SU-DHL-6 (cell line): Measurements from ENCODE around the gene PIGK.

ENCODE experiments used
- H2AFZ ChIP-seq: fragments of 200-600 bp; sonication (generic); 2 replicates; pipeline ENCODE4 v1.6.1; 2014; ENCODE audit warnings: low read depth, mild to moderate bottlenecking, moderate library complexity, mixed read lengths, antibody characterized with exemption, low read length; ENCODE audit not compliant: severe bottlenecking
- H3F3A ChIP-seq: fragments of 200-600 bp; shearing (Covaris generic); 2 replicates; pipeline ENCODE4 v1.6.0; 2016; ENCODE audit warnings: antibody characterized with exemption, mild to moderate bottlenecking; ENCODE audit not compliant: insufficient read depth
- H3K27ac ChIP-seq: fragments of 200-600 bp; sonication (generic); 2 replicates; pipeline ENCODE4 v1.5.1; 2016; ENCODE audit warnings: low read depth, mild to moderate bottlenecking, low read length, moderate library complexity, mixed read lengths
- H3K27me3 ChIP-seq: fragments of 200-600 bp; sonication (generic), shearing (Covaris generic); 2 replicates; pipeline ENCODE4 v1.6.0; 2014; ENCODE audit warnings: mild to moderate bottlenecking, low read length
- H3K36me3 ChIP-seq: fragments of 200-600 bp; sonication (generic); 2 replicates; pipeline ENCODE4 v1.6.1; 2014; ENCODE audit warnings: mild to moderate bottlenecking, low read length, mixed read lengths
- H3K4me2 ChIP-seq: fragments of 300-600, 200-600 bp; shearing (Covaris generic), sonication (generic); 2 replicates; pipeline ENCODE4 v1.6.0; 2014; ENCODE audit warnings: low read length, low read depth, mild to moderate bottlenecking; ENCODE audit not compliant: poor library complexity, severe bottlenecking
- H3K4me3 ChIP-seq: fragments of 200-600 bp; sonication (generic); 2 replicates; pipeline ENCODE4 v1.5.1; 2014; ENCODE audit warnings: antibody characterized with exemption, low read length, mild to moderate bottlenecking, mixed read lengths; ENCODE audit not compliant: insufficient read depth, poor library complexity, severe bottlenecking
- H3K79me2 ChIP-seq: fragments of 200-600 bp; sonication (generic); 2 replicates; pipeline ENCODE4 v1.6.1; 2014; ENCODE audit warnings: mild to moderate bottlenecking, low read length, moderate library complexity; ENCODE audit not compliant: insufficient read depth
- H3K9ac ChIP-seq: fragments of 200-600 bp; sonication (generic); 2 replicates; pipeline ENCODE4 v1.7.0; 2014; ENCODE audit warnings: mild to moderate bottlenecking, low read length
- H3K9me2 ChIP-seq: fragments of 200-600 bp; sonication (generic); replicated peaks from 2 replicates; pipeline ENCODE4 v1.6.1; 2014; ENCODE audit warnings: low read length; ENCODE audit not compliant: insufficient read depth
- H3K9me3 ChIP-seq: fragments of 200-600 bp; sonication (generic); 2 replicates; pipeline ENCODE4 v1.6.1; 2014; ENCODE audit warnings: low read length, mixed read lengths; ENCODE audit not compliant: insufficient read depth
- H4K20me1 ChIP-seq: fragments of 200-600 bp; sonication (generic); 2 replicates; pipeline ENCODE4 v1.6.1; 2014; ENCODE audit warnings: low read depth, mild to moderate bottlenecking, antibody characterized with exemption, low read length, moderate library complexity, mixed read lengths
- CTCF ChIP-seq: fragments of 200-600 bp; sonication (generic); IDR thresholded peaks from one replicate; pipeline ENCODE4 v1.5.1; 2017; ENCODE audit warnings: antibody characterized with exemption, mild to moderate bottlenecking, low read length, moderate library complexity; ENCODE audit not compliant: insufficient read depth, poor library complexity, severe bottlenecking
- EZH2phosphoT487 ChIP-seq: fragments of 200-600 bp; sonication (generic), shearing (Covaris generic); conservative IDR thresholded peaks from 2 replicates; pipeline ENCODE4 v1.6.1; 2018; ENCODE audit warnings: mild to moderate bottlenecking, antibody characterized with exemption, low read length, moderate library complexity, mixed read lengths

Gene PIGK

GRCh38 chr1:77219166-77219887 lies at the start of gene PIGK:
PIGK (minus strand) TSS chr1:77219430; CDS start chr1:77219402, 28 bp downstream.
- H3K9me2 ChIP-seq: no peaks in the 10 kb centered on the region
- no peaks in the 10 kb centered on the region for H3K9me3 ChIP-seq
- no peaks in the 10 kb centered on the region for H4K20me1 ChIP-seq
- H3K4me2 ChIP-seq: peak within 1 kb of the TSS; percentile 98
- peaks cover 7% of the 10 kb centered on the region; the same call in 1 of the 2 replicates for H3K36me3 ChIP-seq
- H3K79me2 ChIP-seq: peaks cover 18% of the 10 kb centered on the region; the same call in 1 of the 2 replicates
- peak within 1 kb of the TSS; percentile 91 for H3K4me3 ChIP-seq
- TF ChIP-seq EZH2phosphoT487 (no peak), CTCF (no peak)
- H3F3A ChIP-seq: no peaks in the 10 kb centered on the region
- H3K27me3 ChIP-seq: no peaks in the 10 kb centered on the region
- peak within 1 kb of the TSS; percentile 24; the same call in 1 of the 2 replicates for H3K27ac ChIP-seq
- peak within 1 kb of the TSS; percentile 98 for H2AFZ ChIP-seq
- peak within 1 kb of the TSS; percentile 86 for H3K9ac ChIP-seq

- H3K27ac ChIP-seq: no peak overlapping the region
- H2AFZ ChIP-seq: no peak overlapping the region
- H3K4me2 ChIP-seq: no peak overlapping the region
- no peaks in the 10 kb centered on the region for H3K9me2 ChIP-seq
- no peaks in the 10 kb centered on the region for H4K20me1 ChIP-seq
- H3K27me3 ChIP-seq: no peaks in the 10 kb centered on the region
- TF ChIP-seq CTCF (no peak), EZH2phosphoT487 (no peak)
- no peak overlapping the region for H3K4me3 ChIP-seq
- no peaks in the 10 kb centered on the region for H3K36me3 ChIP-seq
- no peaks in the 10 kb centered on the region for H3F3A ChIP-seq
- H3K79me2 ChIP-seq: no peaks in the 10 kb centered on the region
- no peaks in the 10 kb centered on the region for H3K9me3 ChIP-seq
- no peak overlapping the region for H3K9ac ChIP-seq
Observed at GRCh38 chr1:77267035-77267434, 47.8 kb upstream of the PIGK start.

DNA sequence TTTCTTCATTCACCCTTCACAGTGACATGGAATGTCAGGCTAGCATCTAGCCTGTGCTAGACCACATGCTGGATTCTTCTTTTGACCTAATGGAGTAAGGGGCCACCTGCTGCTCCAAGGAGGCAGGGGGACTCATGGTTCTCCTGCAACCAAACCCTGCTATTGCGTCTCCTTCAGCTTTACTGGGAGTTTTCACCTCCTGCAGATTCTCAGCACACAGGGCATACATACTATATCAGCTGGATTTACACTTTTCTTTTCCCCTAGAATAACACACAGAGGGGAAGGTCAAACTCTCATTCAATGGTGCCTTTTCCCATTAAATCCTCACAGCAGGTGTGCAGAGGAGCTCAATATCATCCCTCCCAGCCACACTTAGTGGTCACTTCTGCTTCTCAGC lies 46.0 kb upstream of the PIGK start:
- no peaks in the 10 kb centered on the region for H3K36me3 ChIP-seq
- no peak for TF ChIP-seq CTCF
- TF ChIP-seq EZH2phosphoT487: no peak
- no peak overlapping the region for H3K9ac ChIP-seq
- H3K4me3 ChIP-seq: no peak overlapping the region
- H3K9me3 ChIP-seq: no peaks in the 10 kb centered on the region
- no peaks in the 10 kb centered on the region for H3K27me3 ChIP-seq
- H4K20me1 ChIP-seq: no peaks in the 10 kb centered on the region
- no peak overlapping the region for H3K4me2 ChIP-seq
- no peaks in the 10 kb centered on the region for H3F3A ChIP-seq
- no peak overlapping the region for H2AFZ ChIP-seq
- no peaks in the 10 kb centered on the region for H3K9me2 ChIP-seq
- no peak overlapping the region for H3K27ac ChIP-seq
- no peaks in the 10 kb centered on the region for H3K79me2 ChIP-seq
